Astrocyte (in vitro differentiated cells and primary cell): ENCODE data around the gene PLK2.

Experiments used
- EZH2 ChIP-seq: IDR thresholded peaks from 2 replicates; pipeline ENCODE4 v1.6.1; 2012; ENCODE audit warnings: mild to moderate bottlenecking, low read length, inconsistent platforms; ENCODE audit not compliant: insufficient read depth
- TF ChIP-seq, protein P1 (sequence below): IDR thresholded peaks from 2 replicates; pipeline ENCODE4 v1.5.1; 2011; ENCODE audit warnings: low read depth, mild to moderate bottlenecking, inconsistent platforms, low read length, moderate library complexity; ENCODE audit not compliant: insufficient read depth

DNA sequence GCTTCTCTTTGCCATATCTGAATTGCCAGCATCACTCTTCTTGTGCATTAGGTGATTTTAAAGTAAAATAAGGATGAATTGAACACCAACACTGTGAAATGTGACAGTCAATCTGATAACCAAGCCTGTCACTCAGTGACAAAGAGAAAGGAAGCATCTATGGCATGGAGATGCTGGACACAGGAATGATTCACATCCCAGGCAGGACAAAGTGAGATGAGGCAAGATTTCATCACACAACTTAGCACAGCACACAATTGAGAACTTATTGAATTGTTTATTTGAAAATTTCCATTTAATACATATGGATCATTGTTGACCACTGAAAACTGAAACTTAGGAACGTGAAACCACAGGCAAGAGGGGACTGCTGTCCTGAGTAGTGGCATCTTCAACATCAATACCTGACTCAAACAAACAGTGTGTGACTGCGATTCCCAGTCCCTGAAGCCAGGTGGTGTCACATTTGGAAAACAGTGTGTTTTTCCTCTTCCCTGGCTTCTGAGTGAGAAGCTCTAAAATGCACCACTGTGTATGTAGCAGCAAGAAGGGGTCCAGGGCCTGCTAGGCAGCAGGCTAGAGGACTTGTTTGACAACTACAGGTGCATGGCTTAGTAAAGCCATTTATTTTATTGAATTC is 42.0 kb upstream of the PLK2 start:
- TF ChIP-seq, protein P1, sequence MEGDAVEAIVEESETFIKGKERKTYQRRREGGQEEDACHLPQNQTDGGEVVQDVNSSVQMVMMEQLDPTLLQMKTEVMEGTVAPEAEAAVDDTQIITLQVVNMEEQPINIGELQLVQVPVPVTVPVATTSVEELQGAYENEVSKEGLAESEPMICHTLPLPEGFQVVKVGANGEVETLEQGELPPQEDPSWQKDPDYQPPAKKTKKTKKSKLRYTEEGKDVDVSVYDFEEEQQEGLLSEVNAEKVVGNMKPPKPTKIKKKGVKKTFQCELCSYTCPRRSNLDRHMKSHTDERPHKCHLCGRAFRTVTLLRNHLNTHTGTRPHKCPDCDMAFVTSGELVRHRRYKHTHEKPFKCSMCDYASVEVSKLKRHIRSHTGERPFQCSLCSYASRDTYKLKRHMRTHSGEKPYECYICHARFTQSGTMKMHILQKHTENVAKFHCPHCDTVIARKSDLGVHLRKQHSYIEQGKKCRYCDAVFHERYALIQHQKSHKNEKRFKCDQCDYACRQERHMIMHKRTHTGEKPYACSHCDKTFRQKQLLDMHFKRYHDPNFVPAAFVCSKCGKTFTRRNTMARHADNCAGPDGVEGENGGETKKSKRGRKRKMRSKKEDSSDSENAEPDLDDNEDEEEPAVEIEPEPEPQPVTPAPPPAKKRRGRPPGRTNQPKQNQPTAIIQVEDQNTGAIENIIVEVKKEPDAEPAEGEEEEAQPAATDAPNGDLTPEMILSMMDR, result no peak
- TF ChIP-seq EZH2, result no peak
